ENCODE data around the gene WDR45B.

GRCh38 chr17:82613283-82614094, 34.8 kb downstream of the WDR45B start:
- TF ChIP-seq, protein P1, sequence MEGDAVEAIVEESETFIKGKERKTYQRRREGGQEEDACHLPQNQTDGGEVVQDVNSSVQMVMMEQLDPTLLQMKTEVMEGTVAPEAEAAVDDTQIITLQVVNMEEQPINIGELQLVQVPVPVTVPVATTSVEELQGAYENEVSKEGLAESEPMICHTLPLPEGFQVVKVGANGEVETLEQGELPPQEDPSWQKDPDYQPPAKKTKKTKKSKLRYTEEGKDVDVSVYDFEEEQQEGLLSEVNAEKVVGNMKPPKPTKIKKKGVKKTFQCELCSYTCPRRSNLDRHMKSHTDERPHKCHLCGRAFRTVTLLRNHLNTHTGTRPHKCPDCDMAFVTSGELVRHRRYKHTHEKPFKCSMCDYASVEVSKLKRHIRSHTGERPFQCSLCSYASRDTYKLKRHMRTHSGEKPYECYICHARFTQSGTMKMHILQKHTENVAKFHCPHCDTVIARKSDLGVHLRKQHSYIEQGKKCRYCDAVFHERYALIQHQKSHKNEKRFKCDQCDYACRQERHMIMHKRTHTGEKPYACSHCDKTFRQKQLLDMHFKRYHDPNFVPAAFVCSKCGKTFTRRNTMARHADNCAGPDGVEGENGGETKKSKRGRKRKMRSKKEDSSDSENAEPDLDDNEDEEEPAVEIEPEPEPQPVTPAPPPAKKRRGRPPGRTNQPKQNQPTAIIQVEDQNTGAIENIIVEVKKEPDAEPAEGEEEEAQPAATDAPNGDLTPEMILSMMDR (IDR thresholded peaks at IDR 0.05; ENCODE audit: poor library complexity, severe bottlenecking) = no peak
- TF ChIP-seq POLR2AphosphoS5 (IDR thresholded peaks at IDR 0.05) (no peak), EP300 (conservative IDR thresholded peaks at IDR 0.05; ENCODE audit: poor library complexity, severe bottlenecking) (no peak)
